Right atrium auricular region (tissue), 2 donors: Measurements from ENCODE around the gene BEST1. TPM values are rescaled to one million over a fixed set of nuclear protein-coding genes. Genes with fewer than 3 reads are reported as not detected.

Experiments
- DNase-seq: peaks from one replicate; pipeline ENCODE4 v3.0.0-alpha.2; 2019; ENCODE audit warnings: low spot score
- H3K27ac ChIP-seq, 2 donors: fragments of 200-600 bp; sonication (generic); 1 replicate in 1 of 2; 2 replicates in 1 of 2; pipeline ENCODE4 v1.5.1; 2016 to 2019
- H3K27me3 ChIP-seq, 2 donors: fragments of 200-600 bp; sonication (generic); one replicate each; pipeline versions ENCODE4 v1.5.1 to v1.6.0; 2017 to 2019
- H3K36me3 ChIP-seq: fragments of 200-600 bp; sonication (generic); one replicate; pipeline ENCODE4 v1.5.1; 2016
- H3K4me1 ChIP-seq, 2 donors: fragments of 200-600 bp; sonication (generic); one replicate each; pipeline versions ENCODE4 v1.5.1 to v1.6.0; 2017 to 2019
- H3K4me3 ChIP-seq, 2 donors: fragments of 200-600 bp; sonication (generic); 1 replicate in 1 of 2; 2 replicates in 1 of 2; pipeline ENCODE4 v1.5.1; 2017 to 2019; ENCODE audit warnings: mild to moderate bottlenecking in 1 of 2, moderate library complexity in 1 of 2
- H3K9me3 ChIP-seq, 2 donors: fragments of 200-600 bp; sonication (generic); one replicate each; pipeline ENCODE4 v1.5.1; 2019
- CTCF ChIP-seq, 2 donors: fragments of 200-600 bp; sonication (generic); IDR thresholded peaks; one replicate each; pipeline ENCODE4 v1.5.1; 2019; ENCODE audit warnings: antibody characterized with exemption in 2 of 2
- total RNA-seq, 2 donors: library from RNA; depleted of rRNA; stranded (reverse); fragments of >200 nt; gene quantifications; one replicate each; pipeline ENCODE4 v1.1.0, GENCODE V29; 2016

Gene BEST1
- total RNA-seq, 2 donors from 2014 or later, result 1.3 to 4.7 TPM

GRCh38 chr11:61908730-61909316 is 41.3 kb upstream of the BEST1 start:
- no peak overlapping the region for H3K4me3 ChIP-seq
- peaks cover 34% of the 10 kb centered on the region for H3K36me3 ChIP-seq
- DNase-seq, result no peak
- peaks cover 0 to 43% of the 10 kb centered on the region in 2 donors for H3K4me1 ChIP-seq
- no peaks in the 10 kb centered on the region for H3K27me3 ChIP-seq
- no peak for TF ChIP-seq CTCF (IDR thresholded peaks at IDR 0.05)
- H3K27ac ChIP-seq, result peak overlapping the region; percentile 8 to 27
- no peaks in the 10 kb centered on the region for H3K9me3 ChIP-seq

DNA sequence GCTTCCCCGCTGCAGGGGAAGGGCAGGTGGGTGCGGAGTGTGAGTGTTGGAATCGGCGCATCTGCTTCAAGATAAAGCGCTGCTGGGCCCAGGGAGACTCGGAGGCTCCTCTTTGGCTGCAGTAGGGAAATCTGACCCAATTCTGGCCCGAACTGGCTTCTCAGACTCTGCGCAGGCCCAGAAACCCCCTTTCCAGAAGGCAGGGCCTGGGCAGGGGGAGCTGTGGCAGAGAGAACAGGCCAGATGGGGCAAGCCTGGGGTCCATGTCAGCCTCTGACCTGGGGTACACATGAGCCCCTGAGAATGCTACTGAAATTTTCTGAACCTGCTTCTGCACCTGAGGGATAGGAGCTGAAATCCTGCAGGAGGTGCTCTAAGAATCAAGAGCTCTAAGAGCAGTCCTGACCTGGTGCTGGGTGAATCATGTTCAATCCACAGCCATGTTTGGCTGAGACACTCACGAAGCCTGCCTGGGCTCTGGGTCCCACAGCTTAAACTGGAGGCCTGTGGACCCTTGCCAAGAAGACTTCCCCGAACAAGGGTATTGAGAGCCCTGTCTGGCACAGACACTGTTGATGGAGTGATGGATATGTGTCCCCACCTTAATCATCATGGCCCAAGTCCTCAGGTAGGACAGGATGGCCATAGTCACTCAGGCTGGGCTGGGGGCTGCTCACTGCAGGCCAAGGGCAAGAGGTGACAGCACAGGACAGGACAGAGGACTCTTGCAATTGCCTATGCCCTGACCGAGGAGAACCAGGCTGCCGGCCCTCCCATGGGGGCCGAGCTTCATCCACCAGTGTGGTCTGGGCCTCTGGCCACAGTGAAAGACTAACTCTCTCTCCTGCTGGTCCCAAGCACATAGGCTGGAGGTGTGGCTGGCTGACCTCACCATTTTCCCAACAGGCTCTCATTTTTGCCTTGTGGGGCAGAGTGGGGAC is 39.7 kb upstream of the BEST1 start:
- no peak for TF ChIP-seq CTCF (IDR thresholded peaks at IDR 0.05)
- H3K27ac ChIP-seq, result peak overlapping the region in 1 of 2 donors; percentile 40
- no peaks in the 10 kb centered on the region for H3K27me3 ChIP-seq
- no peak overlapping the region for H3K4me3 ChIP-seq
- H3K4me1 ChIP-seq, result peaks cover 0 to 43% of the 10 kb centered on the region in 2 donors
- DNase-seq, result no peak
- no peaks in the 10 kb centered on the region for H3K9me3 ChIP-seq
- peaks cover 26% of the 10 kb centered on the region for H3K36me3 ChIP-seq

DNA sequence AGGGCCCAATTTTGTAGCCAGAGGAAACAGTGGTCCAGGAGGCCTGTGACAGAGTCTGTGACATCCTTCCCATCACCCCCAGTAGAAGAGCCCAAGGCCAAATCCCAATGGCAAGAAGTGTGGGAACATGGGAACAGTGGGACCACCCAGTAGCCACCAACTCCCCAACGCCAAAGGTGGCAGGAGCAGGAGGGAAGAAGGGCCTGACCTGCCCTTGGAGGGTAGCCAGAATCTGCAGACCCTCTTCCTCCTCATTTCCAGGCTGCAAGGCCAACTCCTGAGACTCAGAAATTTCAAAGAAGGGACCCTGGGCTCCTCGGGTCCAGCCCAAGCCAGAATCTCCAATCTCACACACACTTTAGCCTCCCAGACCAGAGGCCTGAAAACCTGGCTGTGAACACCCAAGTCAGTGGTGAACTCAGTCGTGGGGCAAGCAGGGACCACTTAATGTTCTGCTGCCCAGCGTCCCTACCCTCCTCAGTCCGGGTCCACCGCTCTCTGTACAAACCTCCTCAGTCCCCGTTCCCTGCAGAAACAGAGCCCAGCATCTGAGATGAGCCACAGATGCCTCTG is 38.9 kb upstream of the BEST1 start:
- peaks cover 0 to 43% of the 10 kb centered on the region in 2 donors for H3K4me1 ChIP-seq
- peaks cover 19% of the 10 kb centered on the region for H3K36me3 ChIP-seq
- H3K4me3 ChIP-seq, result no peak overlapping the region
- TF ChIP-seq CTCF (IDR thresholded peaks at IDR 0.05), result no peak
- no peaks in the 10 kb centered on the region for H3K27me3 ChIP-seq
- no peak for DNase-seq
- H3K27ac ChIP-seq, result peak overlapping the region; percentile 31 to 40
- no peaks in the 10 kb centered on the region for H3K9me3 ChIP-seq

DNA sequence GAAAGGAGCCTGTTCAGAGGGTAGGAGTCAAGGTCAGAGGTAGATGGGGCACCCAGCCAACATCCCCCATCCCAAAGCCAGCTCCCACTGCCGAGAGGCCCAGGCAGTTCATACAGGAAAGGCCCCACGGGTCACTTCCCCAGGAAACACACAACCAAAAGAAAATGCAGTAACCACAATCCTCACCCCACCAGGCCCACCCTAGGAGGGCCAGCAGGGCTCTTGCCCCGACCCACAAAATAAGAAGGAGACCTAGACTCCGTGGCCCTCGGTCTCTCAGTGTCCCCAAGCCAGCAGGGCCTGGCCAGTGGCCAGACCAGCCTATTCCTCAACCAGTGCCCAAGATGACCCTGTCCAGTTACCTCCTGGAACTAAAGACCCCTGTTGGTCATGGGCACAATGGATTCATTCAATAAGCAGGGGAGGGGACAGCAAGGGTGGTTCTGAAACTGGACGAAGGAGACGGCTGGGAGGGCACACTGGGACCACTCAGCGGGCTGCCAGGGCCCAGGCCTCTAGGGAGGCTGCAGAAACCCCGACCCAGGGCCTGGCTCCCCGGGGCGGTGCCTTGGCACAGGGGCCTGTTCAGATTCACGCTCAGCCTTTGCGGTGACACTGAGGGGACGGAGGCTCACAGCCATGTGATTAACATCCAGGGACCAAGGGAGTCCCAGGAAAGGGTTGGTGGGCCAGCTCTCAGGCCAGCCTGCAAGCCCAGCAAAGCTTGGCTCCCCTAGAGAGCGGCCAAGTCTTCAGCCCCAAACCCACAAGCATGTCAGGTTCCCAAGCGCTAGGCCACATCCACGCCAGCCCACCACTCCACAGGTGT is 38.2 kb upstream of the BEST1 start:
- no peak for TF ChIP-seq CTCF (IDR thresholded peaks at IDR 0.05)
- Histone ChIP-seq H3K27me3 (no peaks in the 10 kb centered on the region), H3K4me3 (no peak overlapping the region), H3K36me3 (peaks cover 12% of the 10 kb centered on the region), H3K9me3 (no peaks in the 10 kb centered on the region), H3K4me1 (peaks cover 0 to 46% of the 10 kb centered on the region in 2 donors), H3K27ac (peak overlapping the region in 1 of 2 donors; percentile 31)
- no peak for DNase-seq

GRCh38 chr11:61912530-61912898 is 37.6 kb upstream of the BEST1 start:
- no peak for DNase-seq
- peaks cover 6% of the 10 kb centered on the region for H3K36me3 ChIP-seq
- peaks cover 0 to 48% of the 10 kb centered on the region in 2 donors for H3K4me1 ChIP-seq
- H3K9me3 ChIP-seq, result no peaks in the 10 kb centered on the region
- peak overlapping the region in 1 of 2 donors; percentile 31 for H3K27ac ChIP-seq
- no peak overlapping the region for H3K4me3 ChIP-seq
- no peaks in the 10 kb centered on the region for H3K27me3 ChIP-seq
- TF ChIP-seq CTCF (IDR thresholded peaks at IDR 0.05), result no peak
